ENCODE data around the gene RFX5.
"Not testable (repeated sequence)": the region's sequence is repeated elsewhere in the genome, so short reads cannot be mapped to it uniquely, and the experiment has no call there.

RFX5 gene

GRCh38 chr1:151346769-151347522 lies at the start of gene RFX5:
RFX5 (minus strand) TSS chr1:151347252; CDS start chr1:151346320, 932 bp downstream.
- DNase-seq (ENCODE audit: low read depth, low spot score): peak; percentile 99
- TF ChIP-seq CTCF (IDR thresholded peaks at IDR 0.05; ENCODE audit: low read depth, low read length): no peak
- in situ Hi-C loops (cut with HindIII; ENCODE audit: low sequenced_read_pairs): no loop called here
- H3K4me3 ChIP-seq (ENCODE audit: low read depth, low read length): peak within 1 kb of the TSS; percentile 80

GRCh38 chr1:151396265-151396664 lies 49.2 kb upstream of the RFX5 start:
- DNase-seq (ENCODE audit: low read depth, low spot score); H3K4me3 ChIP-seq (ENCODE audit: low read depth, low read length); in situ Hi-C loops (cut with HindIII; ENCODE audit: low sequenced_read_pairs): not testable (repeated sequence)

GRCh38 chr1:151393583-151393982 lies 46.5 kb upstream of the RFX5 start:
- no peak for DNase-seq (ENCODE audit: low read depth, low spot score)
- in situ Hi-C loops (cut with HindIII; ENCODE audit: low sequenced_read_pairs): no loop called here
- TF ChIP-seq CTCF (IDR thresholded peaks at IDR 0.05; ENCODE audit: low read depth, low read length): no peak
- no peak overlapping the region for H3K4me3 ChIP-seq (ENCODE audit: low read depth, low read length)

GRCh38 chr1:151391079-151391563 lies 44.1 kb upstream of the RFX5 start:
- in situ Hi-C loops (cut with HindIII; ENCODE audit: low sequenced_read_pairs): no loop called here
- no peak for TF ChIP-seq CTCF (IDR thresholded peaks at IDR 0.05; ENCODE audit: low read depth, low read length)
- no peak for DNase-seq (ENCODE audit: low read depth, low spot score)
- no peak overlapping the region for H3K4me3 ChIP-seq (ENCODE audit: low read depth, low read length)

- H3K4me3 ChIP-seq (ENCODE audit: low read depth, low read length); DNase-seq (ENCODE audit: low read depth, low spot score); in situ Hi-C loops (cut with HindIII; ENCODE audit: low sequenced_read_pairs): not testable (repeated sequence)
Measured at GRCh38 chr1:151390221-151391078, 43.4 kb upstream of the RFX5 start.

- in situ Hi-C loops (cut with HindIII; ENCODE audit: low sequenced_read_pairs): no loop called here
Measured at GRCh38 chr1:151386002-151386401, 39.0 kb upstream of the RFX5 start.

GRCh38 chr1:151384584-151384983 lies 37.5 kb upstream of the RFX5 start:
- DNase-seq (ENCODE audit: low read depth, low spot score): no peak
- TF ChIP-seq CTCF (IDR thresholded peaks at IDR 0.05; ENCODE audit: low read depth, low read length): no peak
- H3K4me3 ChIP-seq (ENCODE audit: low read depth, low read length): no peak overlapping the region
- in situ Hi-C loops (cut with HindIII; ENCODE audit: low sequenced_read_pairs): no loop called here

More at GRCh38 chr1:151386002-151386401, 39.0 kb upstream of the RFX5 start:
- H3K4me3 ChIP-seq (ENCODE audit: low read depth, low read length): no peak overlapping the region
- DNase-seq (ENCODE audit: low read depth, low spot score): no peak
- TF ChIP-seq CTCF (IDR thresholded peaks at IDR 0.05; ENCODE audit: low read depth, low read length): no peak

All from astrocyte of the spinal cord (primary cell).